IPS DF 4.7 (cell line): ENCODE data around the gene TNFRSF19.
"Not testable (repeated sequence)": the region's sequence is repeated elsewhere in the genome, so short reads cannot be mapped to it uniquely, and the experiment has no call there.

Experiments used
- DNase-seq: peaks from one replicate; pipeline ENCODE4 v3.0.0-alpha.2; 2013; ENCODE audit warnings: low spot score; ENCODE audit errors: extremely low read depth

Gene TNFRSF19

GRCh38 chr13:23654111-23655110 lies 84.2 kb downstream of the TNFRSF19 start:
- DNase-seq, result no peak

GRCh38 chr13:23655321-23655720 lies 85.1 kb downstream of the TNFRSF19 start:
- DNase-seq, result no peak

- no peak for DNase-seq
These were observed 86.6 kb downstream of the TNFRSF19 start for GRCh38 chr13:23656637-23657371.

- DNase-seq, result no peak
These were observed 88.8 kb downstream of the TNFRSF19 start for GRCh38 chr13:23658929-23659541.

- no peak for DNase-seq
These were observed 90.0 kb downstream of the TNFRSF19 start for GRCh38 chr13:23660249-23660648.

- no peak for DNase-seq
These were observed 96.4 kb downstream of the TNFRSF19 start for GRCh38 chr13:23666582-23666981.

GRCh38 chr13:23667750-23668149 lies 97.5 kb downstream of the TNFRSF19 start:
- no peak for DNase-seq

- DNase-seq, result no peak
These were observed 98.3 kb downstream of the TNFRSF19 start for GRCh38 chr13:23668562-23668961.

- DNase-seq, result no peak
These were observed 100.6 kb downstream of the TNFRSF19 start for GRCh38 chr13:23670793-23671192.

GRCh38 chr13:23671377-23671776 lies 101.2 kb downstream of the TNFRSF19 start:
- DNase-seq, result no peak

GRCh38 chr13:23671897-23672296 lies 101.7 kb downstream of the TNFRSF19 start:
- DNase-seq, result no peak

- DNase-seq, result no peak
These were observed 102.4 kb downstream of the TNFRSF19 start for GRCh38 chr13:23672616-23673015.

- no peak for DNase-seq
These were observed 103.1 kb downstream of the TNFRSF19 start for GRCh38 chr13:23673354-23673753.

GRCh38 chr13:23673867-23674605 lies 103.8 kb downstream of the TNFRSF19 start:
- no peak for DNase-seq

GRCh38 chr13:23674795-23675640 lies 104.8 kb downstream of the TNFRSF19 start:
- no peak for DNase-seq

- DNase-seq, result not testable (repeated sequence)
These were observed 107.6 kb downstream of the TNFRSF19 start for GRCh38 chr13:23677679-23678288.

GRCh38 chr13:23678795-23679194 lies 108.6 kb downstream of the TNFRSF19 start:
- DNase-seq, result no peak

- no peak for DNase-seq
These were observed 109.0 kb downstream of the TNFRSF19 start for GRCh38 chr13:23679220-23679619.

GRCh38 chr13:23680845-23681669 lies 110.8 kb downstream of the TNFRSF19 start:
- no peak for DNase-seq
